DMS 273 (cell line): ENCODE data around the gene TBL1X.

Experiments used
- DNase-seq: peaks from one replicate; lab custom pipeline; 2025; ENCODE audit not compliant: unreplicated experiment; lab: John Stamatoyannopoulos, UW

TBL1X gene

GRCh38 chrX:9578083-9578779, 113.4 kb downstream of the TBL1X start:
- no peak for DNase-seq

GRCh38 chrX:9581771-9582385, 117.0 kb downstream of the TBL1X start:
- DNase-seq = no peak

- no peak for DNase-seq
Observed at GRCh38 chrX:9582956-9583355, 118.1 kb downstream of the TBL1X start.

- peak; percentile 12 for DNase-seq
Observed at GRCh38 chrX:9586992-9587392, 122.1 kb downstream of the TBL1X start.

GRCh38 chrX:9587642-9588041, 122.8 kb downstream of the TBL1X start:
- DNase-seq = no peak

- DNase-seq = no peak
Observed at GRCh38 chrX:9591496-9591895, 126.6 kb downstream of the TBL1X start.

- DNase-seq = no peak
Observed at GRCh38 chrX:9593756-9594155, 128.9 kb downstream of the TBL1X start.

- no peak for DNase-seq
Observed at GRCh38 chrX:9595174-9595573, 130.3 kb downstream of the TBL1X start.

- DNase-seq = no peak
Observed at GRCh38 chrX:9596837-9597236, 132.0 kb downstream of the TBL1X start.

- no peak for DNase-seq
Observed at GRCh38 chrX:9597361-9598035, 132.6 kb downstream of the TBL1X start.

GRCh38 chrX:9598344-9598743, 133.5 kb downstream of the TBL1X start:
- no peak for DNase-seq

GRCh38 chrX:9604111-9604907, 139.5 kb downstream of the TBL1X start:
- DNase-seq = no peak

- DNase-seq = no peak
Observed at GRCh38 chrX:9604908-9605306, 140.0 kb downstream of the TBL1X start.

- no peak for DNase-seq
Observed at GRCh38 chrX:9605484-9605883, 140.6 kb downstream of the TBL1X start.

- no peak for DNase-seq
Observed at GRCh38 chrX:9606971-9607370, 142.1 kb downstream of the TBL1X start.

GRCh38 chrX:9609499-9609898, 144.6 kb downstream of the TBL1X start:
- DNase-seq = no peak

- DNase-seq = no peak
Observed at GRCh38 chrX:9609987-9610386, 145.1 kb downstream of the TBL1X start.

- peak; percentile 27 for DNase-seq
Observed at GRCh38 chrX:9610771-9611392, 146.0 kb downstream of the TBL1X start.

GRCh38 chrX:9611436-9612145, 146.7 kb downstream of the TBL1X start:
- DNase-seq = peak; percentile 52

- peak; percentile 56 for DNase-seq
Observed at GRCh38 chrX:9612146-9612505, 147.3 kb downstream of the TBL1X start.

- no peak for DNase-seq
Observed at GRCh38 chrX:9614016-9614415, 149.2 kb downstream of the TBL1X start.
